HG03342 (cell line): ENCODE data around the gene SPATA1.
A peak's percentile ranks its signal among the peaks of the same experiment; 100 is the strongest.
"Not testable (repeated sequence)": the region's sequence is repeated elsewhere in the genome, so short reads cannot be mapped to it uniquely, and the experiment has no call there.

Source experiments
- ATAC-seq: cut with Tn5 transposase; IDR thresholded peaks from one replicate; pipeline ENCODE4 v1.9.1; 2021; ENCODE audit warnings: mild to moderate bottlenecking, moderate library complexity; ENCODE audit not compliant: unreplicated experiment

Gene SPATA1

GRCh38 chr1:84506002-84506728 is at the start of gene SPATA1, which contains the start of gene GNG5:
Gene SPATA1, plus strand, starts transcription at chr1:84506386. Its CDS starts 9,974 bp downstream, at chr1:84516360.
Gene GNG5, minus strand, starts transcription at chr1:84506581. Its CDS starts 490 bp downstream, at chr1:84506091.
- peak; percentile 83 for ATAC-seq

GRCh38 chr1:84462118-84462517 is 44.1 kb upstream of the SPATA1 start:
- ATAC-seq: no peak

- no peak for ATAC-seq
Measured at GRCh38 chr1:84467298-84467697, 38.9 kb upstream of the SPATA1 start.

GRCh38 chr1:84476225-84476624 is 30.0 kb upstream of the SPATA1 start:
- no peak for ATAC-seq

GRCh38 chr1:84478876-84479868 is 27.0 kb upstream of the SPATA1 start, which contains the start of gene RPF1:
Gene RPF1, plus strand, starts transcription at chr1:84479266. Its CDS starts 16 bp downstream, at chr1:84479282.
- ATAC-seq: peak; percentile 91

GRCh38 chr1:84479998-84480397 is 26.2 kb upstream of the SPATA1 start:
- ATAC-seq: peak; percentile 26

GRCh38 chr1:84480650-84481049 is 25.5 kb upstream of the SPATA1 start:
- peak; percentile 38 for ATAC-seq

- ATAC-seq: no peak
Measured at GRCh38 chr1:84481317-84481716, 24.9 kb upstream of the SPATA1 start.

- no peak for ATAC-seq
Measured at GRCh38 chr1:84488107-84488506, 18.1 kb upstream of the SPATA1 start.

GRCh38 chr1:84489766-84490165 is 16.4 kb upstream of the SPATA1 start:
- no peak for ATAC-seq

- no peak for ATAC-seq
Measured at GRCh38 chr1:84492726-84493125, 13.5 kb upstream of the SPATA1 start.

GRCh38 chr1:84493747-84494146 is 12.4 kb upstream of the SPATA1 start:
- no peak for ATAC-seq

GRCh38 chr1:84496498-84496897 is 9.7 kb upstream of the SPATA1 start:
- no peak for ATAC-seq

GRCh38 chr1:84497631-84498275 is 8.4 kb upstream of the SPATA1 start:
- ATAC-seq: no peak

GRCh38 chr1:84502927-84503326 is 3.3 kb upstream of the SPATA1 start:
- no peak for ATAC-seq

- ATAC-seq: no peak
Measured at GRCh38 chr1:84504580-84505492, 1.4 kb upstream of the SPATA1 start.

- peak; percentile 26 for ATAC-seq
Measured at GRCh38 chr1:84505493-84506001, 639 bp upstream of the SPATA1 start.

GRCh38 chr1:84506729-84507453 is 705 bp downstream of the SPATA1 start:
- no peak for ATAC-seq

- not testable (repeated sequence) for ATAC-seq
Measured at GRCh38 chr1:84507887-84508286, 1.7 kb downstream of the SPATA1 start.
